Measurements from ENCODE around the gene CRB2.

CRB2 gene

DNA sequence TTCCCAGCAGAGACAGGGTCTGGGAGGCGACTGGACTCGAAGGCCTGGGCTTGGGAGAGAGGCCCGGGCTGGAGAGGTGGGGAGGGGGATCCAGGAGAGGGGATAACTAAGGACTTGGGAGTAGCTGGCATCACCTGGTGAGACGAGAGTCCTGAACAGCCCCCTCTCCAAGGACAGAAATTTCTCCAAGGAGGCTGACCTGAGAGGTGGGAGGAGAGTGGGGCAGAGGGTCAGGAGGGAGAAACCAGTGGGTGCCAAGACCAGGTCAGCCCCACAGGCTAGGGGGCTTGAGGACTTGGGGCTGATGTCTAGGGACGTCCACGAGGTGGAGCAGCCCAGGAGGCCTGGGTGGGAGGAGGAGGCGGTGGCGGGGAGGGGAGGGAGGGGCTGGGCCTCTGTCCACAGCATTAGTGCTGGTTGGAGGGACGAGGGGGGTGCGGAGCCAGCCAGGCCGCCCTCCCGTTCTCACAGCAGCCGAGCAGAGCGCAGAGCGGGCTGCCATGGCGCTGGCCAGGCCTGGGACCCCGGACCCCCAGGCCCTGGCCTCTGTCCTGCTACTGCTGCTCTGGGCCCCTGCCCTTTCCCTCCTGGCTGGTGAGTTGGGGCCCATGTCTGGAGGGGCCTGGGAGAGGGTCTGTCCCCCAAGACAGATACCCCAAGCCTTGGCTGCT, at the start of gene CRB2:
TSS of gene CRB2 (plus strand) at position 437 of the 671 bp plus-strand sequence. CDS start at position 501, 64 bp downstream.
- DNase-seq (ENCODE audit: low read depth in 3 of 3), result no peak

DNA sequence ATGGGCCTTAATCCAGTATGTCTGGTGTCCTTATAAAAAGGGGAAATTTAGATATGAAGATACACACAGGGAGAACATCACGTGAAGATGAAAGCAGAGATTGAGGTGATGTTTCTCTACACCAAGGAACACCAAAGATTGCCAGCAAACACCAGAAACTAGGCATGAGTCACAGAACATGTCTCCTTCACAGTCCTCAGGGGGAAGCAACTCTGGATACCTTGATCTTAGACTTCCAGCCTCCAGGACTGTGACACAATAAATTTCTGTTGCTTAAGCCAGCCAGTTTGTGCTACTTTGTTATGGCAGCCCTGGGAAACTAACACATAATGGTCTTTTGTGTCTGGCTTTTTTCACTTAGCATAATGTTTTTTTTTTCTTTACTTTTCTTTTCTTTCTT, 46.4 kb upstream of the CRB2 start:
- DNase-seq (ENCODE audit: low read depth in 3 of 3), result no peak

DNA sequence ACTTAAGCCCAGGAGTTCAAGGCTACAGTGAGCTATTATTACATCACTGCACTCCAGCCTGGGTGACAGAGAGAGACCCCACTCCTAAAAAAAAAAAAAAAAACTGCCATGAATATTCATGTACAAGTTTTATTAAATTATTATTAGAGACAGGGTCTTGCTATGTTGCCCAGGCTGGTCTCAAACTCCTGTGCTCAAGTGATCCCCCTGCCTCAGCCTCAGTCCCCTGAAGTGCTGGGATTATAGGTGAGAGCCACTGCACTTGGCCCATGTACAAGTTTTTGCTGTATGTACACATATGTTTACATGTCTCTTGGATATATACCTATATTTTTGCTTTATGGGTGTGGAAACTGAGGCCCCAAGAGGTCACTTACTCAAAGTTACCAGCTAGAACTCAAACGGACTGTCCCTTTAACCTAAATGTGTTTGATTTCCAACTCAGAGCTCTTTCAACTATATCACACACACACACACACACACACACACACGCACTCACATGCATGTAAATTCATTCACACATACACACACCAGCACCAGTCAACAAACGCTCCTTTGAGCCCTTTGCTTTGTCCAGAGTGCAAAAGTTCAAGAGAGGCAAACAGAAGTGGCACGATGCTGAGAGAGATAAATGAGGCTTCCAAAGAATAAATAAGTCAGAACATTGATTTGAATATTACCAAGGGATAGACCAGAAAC, 45.3 kb upstream of the CRB2 start:
- no peak for DNase-seq (ENCODE audit: low read depth in 3 of 3)

DNA sequence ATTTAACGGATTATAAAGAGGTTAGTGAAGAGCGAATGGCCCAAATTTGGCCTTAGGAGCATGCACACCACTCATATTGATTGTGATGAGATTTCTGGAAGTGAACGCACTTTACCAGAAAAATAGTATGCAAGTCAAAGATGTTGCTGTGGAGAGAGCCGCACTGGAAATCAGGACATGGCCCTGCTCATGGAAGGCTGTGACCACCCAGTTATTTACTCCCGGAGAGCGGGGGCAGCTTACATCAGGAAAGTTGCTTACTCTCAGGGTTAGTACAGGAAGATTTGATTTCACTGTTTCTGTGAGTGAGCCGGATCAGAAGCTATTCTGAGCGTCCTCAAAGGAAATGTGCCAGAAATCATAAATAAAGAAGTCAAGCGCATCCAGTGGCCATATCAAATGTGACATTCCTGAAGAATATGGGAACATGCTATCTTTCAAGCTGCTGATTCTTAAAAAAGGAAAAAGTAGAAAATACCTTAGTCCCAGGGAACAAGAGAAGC, 44.7 kb upstream of the CRB2 start:
- no peak for DNase-seq (ENCODE audit: low read depth in 3 of 3)

DNA sequence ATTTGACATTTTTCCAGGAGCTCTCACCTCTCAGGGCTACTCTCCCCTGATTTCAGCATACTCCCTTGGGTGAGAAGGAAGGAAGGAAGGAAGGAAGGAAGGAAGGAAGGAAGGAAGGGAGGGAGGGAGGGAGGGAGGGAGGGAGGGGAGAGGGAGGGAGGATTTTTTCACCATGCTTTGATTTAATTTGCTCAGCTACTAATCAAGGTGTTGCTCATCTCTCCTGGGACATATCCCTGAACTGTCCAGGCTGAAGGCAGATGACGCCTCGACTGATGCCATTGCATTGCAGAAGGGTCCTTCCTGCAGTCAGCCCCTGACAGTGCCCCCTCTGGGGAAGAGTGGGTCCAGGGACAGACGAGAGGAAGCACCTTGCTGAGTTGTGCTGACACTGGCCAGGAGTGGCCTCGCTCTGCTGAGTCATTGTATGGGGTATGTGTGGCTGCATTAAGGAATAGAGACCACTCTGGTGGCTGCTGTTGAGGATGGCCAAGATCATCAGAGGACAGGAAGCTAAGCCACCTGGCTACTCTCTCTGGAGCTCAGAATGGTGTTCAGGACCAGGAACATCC, 43.6 kb upstream of the CRB2 start:
- DNase-seq (ENCODE audit: low read depth in 3 of 3), result no peak

DNA sequence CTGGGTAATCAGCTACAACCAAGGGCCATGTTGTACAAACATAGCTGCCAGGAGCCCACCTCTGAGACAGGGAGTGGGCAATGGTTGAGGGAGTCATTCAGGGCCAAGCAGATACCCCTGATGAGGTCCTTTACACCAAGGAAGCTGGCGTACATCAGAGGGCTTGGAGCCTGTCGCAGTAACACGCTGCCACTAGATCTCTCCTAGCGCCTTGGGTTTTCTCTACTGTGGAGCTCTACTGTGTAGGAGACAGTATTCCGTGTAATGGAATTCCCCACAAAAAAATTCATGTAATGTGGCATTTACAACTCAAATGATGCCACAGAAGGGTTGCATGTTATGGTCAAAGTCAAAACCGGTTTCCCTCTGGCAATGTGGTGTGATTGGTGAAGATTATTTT, 41.4 kb upstream of the CRB2 start:
- DNase-seq (ENCODE audit: low read depth in 3 of 3), result no peak

DNA sequence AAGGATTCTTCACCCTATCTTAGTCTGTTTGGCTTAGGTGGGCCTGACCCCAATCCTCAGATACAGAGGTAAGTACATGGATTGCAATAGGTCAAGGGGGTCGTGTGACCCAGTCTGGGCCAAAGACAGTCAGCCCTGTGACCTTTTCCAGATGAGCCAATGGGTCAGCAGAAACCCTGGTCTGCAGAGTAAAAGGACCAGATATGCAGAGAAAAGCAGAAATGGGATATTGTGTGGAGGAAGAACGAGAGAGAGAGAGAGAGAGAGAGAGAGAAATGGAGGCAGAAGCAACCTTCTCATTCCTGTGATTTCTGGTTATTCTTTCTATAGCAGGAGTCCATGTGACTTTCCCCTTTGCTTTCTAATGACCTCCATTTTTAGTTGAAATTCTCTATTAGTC, 40.4 kb upstream of the CRB2 start:
- DNase-seq (ENCODE audit: low read depth in 3 of 3), result no peak

DNA sequence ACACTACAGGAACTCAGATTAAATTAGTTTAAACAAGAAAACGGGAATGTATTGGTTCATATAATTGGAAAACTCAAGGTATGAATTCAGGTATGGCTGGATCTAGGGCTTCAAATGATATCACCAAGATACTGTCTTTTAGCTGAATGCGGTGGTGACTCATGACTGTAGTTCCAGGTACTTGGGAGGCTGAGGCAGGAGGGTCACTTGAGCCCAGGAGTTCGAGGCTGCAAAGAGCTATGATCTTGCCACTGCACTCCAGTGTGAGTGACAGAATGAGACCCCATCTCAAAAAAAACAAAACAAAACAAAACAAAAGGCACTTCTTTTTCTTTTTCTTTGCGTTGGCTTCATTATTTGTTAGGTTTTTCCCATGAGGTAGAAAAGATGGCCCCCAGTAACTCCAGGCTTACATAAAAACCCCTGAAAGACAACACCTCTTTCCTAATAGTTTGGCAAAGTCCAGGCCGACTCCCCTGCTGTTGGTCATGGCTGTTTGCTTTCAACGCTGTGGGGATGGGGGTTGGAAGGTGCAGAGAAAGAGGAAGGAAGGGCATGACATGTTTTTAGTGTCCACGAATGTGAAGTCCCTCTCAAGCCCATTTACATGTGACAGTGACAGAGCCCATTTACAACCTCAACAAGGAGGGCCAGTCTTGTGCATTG, 39.8 kb upstream of the CRB2 start:
- no peak for DNase-seq (ENCODE audit: low read depth in 3 of 3)

DNA sequence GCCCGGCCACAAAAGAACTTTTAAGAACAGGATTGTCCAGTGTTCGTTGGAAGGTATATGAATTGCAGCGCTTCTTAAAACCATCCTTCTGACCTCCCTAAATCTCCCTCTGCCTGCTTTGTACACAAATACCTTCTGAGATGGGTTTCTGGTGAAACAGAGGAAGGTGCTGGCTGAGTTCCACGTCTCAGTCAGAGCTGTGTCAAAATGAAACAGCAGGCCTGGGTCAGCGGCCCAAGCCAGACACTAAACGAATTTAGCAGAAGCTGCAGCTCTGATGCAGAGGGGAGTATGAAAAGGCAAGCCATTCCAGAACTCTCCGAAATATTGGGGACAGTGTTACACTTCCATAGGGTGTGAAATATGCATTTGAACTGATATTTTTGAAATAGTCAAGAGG, 37.8 kb upstream of the CRB2 start:
- DNase-seq (ENCODE audit: low read depth in 3 of 3), result no peak

DNA sequence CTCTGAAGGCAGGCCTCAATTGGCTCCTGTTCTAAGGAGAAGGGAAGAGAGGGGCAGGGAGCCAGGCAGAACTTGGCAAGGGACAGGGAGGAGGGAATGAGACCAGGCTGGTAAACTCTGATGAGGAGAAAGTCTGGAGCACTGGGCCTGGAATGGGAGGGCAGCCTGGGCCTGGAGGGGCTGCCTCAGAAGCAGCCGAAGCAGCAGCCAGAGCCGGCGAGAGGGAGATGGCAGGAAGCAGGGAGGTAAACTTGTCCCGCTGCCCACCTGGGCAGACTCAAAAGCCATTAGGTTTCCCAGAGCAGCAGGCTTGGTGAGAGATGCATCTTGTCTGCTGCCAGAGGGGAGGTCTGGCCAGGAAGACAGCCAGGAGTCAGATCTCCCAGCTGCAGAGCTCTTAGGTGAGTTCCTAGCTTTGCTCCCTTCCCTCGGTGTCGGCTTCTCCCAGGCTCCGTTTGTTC, 37.0 kb upstream of the CRB2 start:
- no peak for DNase-seq (ENCODE audit: low read depth in 3 of 3)

DNA sequence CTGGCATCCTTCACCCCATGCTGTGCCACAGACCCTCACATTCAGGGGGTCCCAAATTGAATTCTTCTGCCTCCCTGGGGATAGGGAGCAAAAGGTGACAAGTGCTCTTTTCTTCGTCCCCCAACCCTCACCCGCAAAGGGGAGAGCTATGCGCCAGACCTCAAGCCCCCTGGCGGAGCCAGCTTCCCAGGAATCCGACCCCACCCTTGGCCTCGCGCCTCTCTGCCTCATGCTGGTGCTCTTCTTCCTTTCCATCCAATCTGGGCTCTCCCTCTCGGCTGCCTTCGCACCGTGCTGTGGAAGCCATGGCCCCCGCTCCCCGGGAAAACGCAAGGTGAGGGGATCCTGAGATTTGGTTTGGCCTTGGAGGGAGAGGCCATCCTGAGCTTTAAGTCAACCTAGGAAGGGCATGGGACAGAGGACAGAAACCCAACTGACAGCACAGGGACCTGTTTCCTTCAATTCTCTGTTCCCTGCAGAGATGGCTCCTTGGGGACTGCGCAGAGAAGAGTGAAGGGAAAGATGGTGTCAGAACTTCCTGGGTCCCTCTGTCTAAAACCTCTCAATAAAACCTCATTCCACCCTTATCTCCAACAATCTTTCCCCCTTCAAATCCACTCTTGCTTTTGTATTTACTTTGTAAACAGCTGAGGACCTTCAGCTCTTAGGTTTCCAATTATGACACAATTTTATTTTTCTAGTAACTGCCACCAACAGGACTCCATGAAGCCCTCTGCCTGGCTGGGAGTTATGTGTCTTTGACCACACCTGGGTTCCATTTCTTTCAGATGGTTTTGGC, 36.3 kb upstream of the CRB2 start:
- DNase-seq (ENCODE audit: low read depth in 3 of 3), result no peak

DNA sequence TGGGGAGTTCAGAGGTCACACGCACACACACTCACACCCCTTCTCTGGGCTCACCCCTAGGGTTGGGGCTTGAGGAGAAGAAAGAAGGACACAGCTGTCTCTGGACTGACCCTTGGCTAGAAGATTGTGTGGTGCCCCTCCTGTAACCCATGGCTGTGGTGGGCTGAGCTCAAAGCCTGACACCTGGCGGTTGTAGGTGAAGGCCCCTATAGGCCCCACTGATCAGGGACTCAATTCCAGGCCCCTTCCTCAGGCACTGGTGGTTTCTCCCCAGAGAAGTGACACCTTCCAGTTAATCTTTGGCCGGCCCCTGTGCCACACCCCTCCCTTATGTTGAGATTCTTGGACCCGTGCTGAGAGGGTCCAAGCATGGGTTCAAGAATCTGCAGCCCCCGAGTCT, 35.2 kb upstream of the CRB2 start:
- DNase-seq (ENCODE audit: low read depth in 3 of 3), result no peak

DNA sequence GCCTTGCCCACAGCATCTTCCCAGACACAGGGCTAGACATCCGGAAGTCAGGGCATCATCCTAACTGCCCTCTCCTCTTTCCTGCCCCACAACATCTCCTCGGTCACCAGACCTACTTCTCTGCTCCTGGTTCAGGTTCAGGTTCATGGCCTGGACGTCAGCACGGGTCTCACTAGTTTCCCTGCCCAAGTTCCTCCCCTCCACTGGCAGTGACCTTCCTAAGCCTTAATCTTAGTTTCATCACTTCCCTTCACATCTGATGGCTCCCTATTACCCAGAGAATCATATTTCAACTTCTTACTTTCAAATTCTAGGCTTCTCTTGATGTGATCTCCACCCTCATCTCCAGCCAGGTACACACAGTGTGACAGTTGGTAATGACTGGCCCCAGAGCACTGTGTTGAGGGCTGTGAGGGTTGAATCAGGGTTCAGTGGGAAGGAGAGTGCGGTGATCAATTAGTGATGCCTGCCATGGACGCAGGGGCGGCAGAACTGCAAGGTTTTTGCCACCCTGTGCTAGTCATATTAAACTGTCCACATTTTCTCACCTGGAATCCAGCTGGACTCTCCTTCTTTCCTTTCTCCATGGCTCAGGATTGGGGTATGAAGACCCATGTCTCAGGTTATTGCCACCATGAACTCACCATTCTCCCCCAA, 34.3 kb upstream of the CRB2 start:
- DNase-seq (ENCODE audit: low read depth in 3 of 3), result no peak

DNA sequence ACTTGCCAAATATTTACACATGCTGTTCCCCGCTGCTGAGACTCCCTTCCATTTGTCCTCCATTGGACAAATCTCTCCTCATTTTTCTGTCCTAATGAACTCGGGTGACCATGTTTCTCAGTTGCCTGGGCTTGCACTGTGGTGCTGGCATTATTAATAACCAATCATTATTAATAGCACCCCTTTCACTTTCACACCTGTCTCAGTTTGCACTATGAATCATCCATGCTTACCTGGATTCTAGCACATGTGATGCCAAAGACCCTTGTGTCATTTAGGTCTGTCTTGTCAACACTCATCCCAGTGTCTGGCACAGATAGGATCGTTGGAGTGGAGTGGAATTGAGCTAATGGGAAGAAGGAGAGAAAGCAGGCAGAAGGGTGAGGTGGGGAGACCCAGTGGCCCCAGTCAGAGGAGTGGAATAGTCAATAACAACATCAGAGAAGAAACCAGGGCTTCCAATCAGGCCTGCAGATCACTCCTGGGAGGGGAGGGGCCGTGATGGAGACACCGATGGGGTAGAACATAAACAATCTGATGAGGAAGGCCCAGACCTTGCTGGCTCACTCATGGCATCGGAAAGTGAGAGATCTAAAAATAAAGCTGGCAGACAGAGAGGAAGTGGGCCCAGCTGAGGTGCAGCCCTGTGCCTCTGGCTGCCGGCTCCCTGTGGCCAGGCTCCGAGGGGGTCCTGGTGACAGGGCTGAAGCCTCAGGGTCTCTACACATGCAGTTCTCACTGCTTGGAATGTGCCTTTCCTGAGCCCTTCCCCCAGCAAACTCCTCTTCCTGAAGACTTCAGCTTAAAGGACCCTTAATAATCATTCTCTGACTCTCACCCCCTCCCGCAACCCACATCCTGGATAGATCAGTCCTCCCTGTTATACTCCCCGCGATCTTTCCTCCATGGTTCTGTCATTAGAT, 33.5 kb upstream of the CRB2 start:
- peak in 2 of 3 experiments; percentile 17 to 29 for DNase-seq (ENCODE audit: low read depth in 3 of 3)

DNA sequence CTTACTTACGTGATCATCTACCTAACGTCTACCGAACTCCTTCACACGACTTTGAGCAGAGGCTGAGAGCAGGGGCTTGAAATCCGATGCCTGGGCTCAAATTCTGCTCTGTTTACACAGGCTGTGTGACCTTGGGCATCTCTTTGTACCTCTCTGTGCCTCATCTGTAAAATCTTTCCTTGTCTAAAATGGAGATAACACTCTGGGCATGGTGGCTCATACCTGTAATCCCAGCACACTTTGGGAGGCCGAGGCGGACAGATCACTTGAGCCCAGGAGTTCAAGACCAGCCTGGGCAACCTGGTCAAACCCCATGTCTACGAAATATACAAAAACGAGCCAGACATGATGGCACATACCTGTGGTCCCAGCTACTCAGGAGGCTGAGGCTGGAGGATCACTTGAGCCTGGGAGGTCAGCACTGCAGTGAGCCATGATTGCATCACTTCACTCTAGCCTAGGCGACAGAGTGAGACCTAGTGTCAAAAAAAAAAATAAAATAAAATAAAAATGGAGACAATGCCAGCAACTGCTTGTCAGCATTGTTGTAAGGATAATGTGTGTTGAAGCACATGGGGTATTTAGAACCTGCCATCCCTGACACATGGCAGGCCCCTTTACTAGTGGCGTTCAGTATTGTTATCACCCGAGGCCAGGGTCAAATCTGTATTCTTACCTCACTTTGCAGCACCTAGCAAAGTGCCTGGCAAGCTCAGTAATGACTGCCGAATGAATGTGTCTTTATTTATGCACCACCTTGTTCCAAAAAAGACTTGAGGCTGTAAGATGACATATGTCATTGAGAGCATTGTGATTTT, 32.6 kb upstream of the CRB2 start:
- DNase-seq (ENCODE audit: low read depth in 3 of 3), result no peak

DNA sequence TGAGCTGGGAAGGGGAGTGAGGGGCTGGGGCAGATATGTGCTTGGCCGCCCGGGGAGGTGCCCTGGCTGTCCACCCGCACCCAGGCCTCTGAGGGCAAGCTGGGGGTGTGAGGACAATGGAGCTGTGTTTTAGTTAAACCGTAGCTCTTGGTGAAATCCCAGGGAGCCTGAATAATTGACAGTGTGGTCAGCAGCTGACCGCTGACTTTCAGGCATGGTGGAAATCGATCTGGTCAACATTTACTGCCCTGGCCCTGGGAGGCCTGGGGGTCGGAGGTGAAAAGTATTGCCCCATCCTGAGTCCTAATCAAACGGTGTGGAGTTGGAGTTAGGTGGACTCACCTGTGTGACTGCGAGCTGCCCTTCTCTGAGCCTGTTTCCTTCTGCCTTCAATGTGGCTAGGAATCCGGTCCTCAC, 31.2 kb upstream of the CRB2 start:
- DNase-seq (ENCODE audit: low read depth in 3 of 3), result no peak

DNA sequence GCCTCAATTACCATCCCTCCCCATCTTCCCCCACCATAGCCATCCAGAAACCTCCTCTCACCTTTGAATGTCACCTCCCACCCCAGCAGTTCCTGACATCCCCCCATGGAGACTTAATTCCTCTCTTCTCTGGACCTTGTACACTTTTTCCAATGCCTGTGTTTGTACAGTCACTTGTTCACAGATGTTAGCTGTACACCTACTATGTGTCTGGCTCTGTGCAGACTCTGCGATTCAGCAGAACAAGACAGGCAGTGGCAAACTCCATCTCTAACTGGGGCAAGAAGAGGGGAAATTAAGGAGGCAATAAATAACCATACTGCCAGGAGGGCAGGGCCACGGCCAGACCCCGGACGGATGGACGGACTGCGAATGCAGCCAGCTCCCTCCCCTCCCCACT, 29.8 kb upstream of the CRB2 start:
- DNase-seq (ENCODE audit: low read depth in 3 of 3), result no peak

DNA sequence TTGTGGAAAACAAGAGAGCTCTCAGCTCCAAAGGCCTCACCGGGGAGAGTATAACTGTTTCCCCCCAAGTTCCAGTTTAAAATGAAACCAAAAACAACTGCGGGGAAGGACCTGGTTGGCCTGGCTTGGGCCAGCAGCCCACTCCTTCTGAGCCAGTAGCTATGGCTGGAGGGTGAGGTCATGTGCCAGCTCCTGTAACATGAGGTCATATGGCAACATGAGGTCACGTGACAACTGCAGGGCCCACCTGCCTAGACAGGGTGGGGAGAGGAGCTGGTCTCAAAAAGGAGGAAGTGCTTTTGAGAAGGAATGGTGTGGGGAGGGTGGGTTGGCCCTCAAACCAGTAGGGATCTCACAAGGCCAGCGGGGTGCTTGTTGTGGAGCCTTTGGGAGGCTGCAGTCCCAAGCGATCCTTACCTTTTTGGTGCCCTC, 29.3 kb upstream of the CRB2 start:
- no peak for DNase-seq (ENCODE audit: low read depth in 3 of 3)

DNA sequence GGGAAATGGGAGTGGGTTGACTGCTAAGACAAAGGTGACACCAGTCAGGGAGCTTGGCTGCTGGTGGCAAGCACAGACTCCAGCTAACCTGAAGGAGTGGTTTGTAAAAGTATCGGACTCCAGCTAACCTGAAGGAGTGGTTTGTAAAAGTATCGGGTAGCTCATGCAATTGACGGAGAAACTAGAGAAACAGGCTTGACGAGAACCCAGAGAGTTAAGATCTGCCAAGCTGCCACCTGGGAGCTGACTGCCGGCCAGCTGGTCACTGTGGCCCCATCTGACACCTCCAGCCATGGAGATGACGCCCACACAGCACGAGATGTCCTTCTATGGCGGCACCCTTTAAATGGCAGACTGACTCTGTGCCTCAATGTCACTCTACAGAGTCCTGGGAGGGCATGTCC, 28.3 kb upstream of the CRB2 start:
- no peak for DNase-seq (ENCODE audit: low read depth in 3 of 3)

Data from stimulated activated CD4-positive, alpha-beta T cell treated with anti-CD3 and anti-CD28 coated beads, TNF-alpha, amount 100 ng/mL, for 4 hours (primary cell).